A549 (cell line): ENCODE data around the gene ZC3H12C. TPM values are rescaled to one million over a fixed set of nuclear protein-coding genes. Genes with fewer than 3 reads are reported as not detected.

Experiments used
- ATAC-seq, 2 experiments: fragments of 200-7000 bp in 1 of 2; fragments of >200 bp in 1 of 2; cut with Nextera tagmentation in 1 of 2; cut with Tn5 transposase in 1 of 2; 3 replicates each; pipeline versions ENCODE4 v1.8.0 to v1.9.1; 2018 to 2020; ENCODE audit warnings: mild to moderate bottlenecking in 1 of 2, moderate library complexity in 1 of 2
- CTCF ChIA-PET: fragments of 300-600 bp; sonication (Branson Sonifier 250); formaldehyde crosslinking; extraction: SDS; loops from one replicate; lab custom pipeline; 2021; ENCODE audit warnings: antibody characterized with exemption, inconsistent platforms; lab: Yijun Ruan, JAX
- POLR2A ChIA-PET: fragments of 350-600 bp; formaldehyde crosslinking; extraction: SDS; loops from one replicate; lab custom pipeline; 2021; ENCODE audit warnings: antibody characterized with exemption, inconsistent platforms; lab: Yijun Ruan, JAX
- DNase-seq, 2 experiments: peaks; one replicate each; pipeline versions ENCODE4 v3.0.0 to v3.0.0-alpha.2; 2011 to 2016; ENCODE audit warnings: low read depth in 1 of 2, low spot score in 1 of 2
- FAIRE-seq: peaks from 2 replicates; lab custom pipeline; 2011; peaks lifted over from hg19 to GRCh38; lab: Jason Lieb, UNC
- H3K27ac ChIP-seq, 2 experiments: fragments of >200 bp; sonication (Bioruptor Twin); formaldehyde crosslinking; 3 replicates each; pipeline ENCODE4 v1.5.1; 2016 to 2017
- H3K4me1 ChIP-seq: fragments of >200 bp; sonication (Bioruptor Twin); formaldehyde crosslinking; 3 replicates; pipeline ENCODE4 v1.6.1; 2016
- H3K4me2 ChIP-seq: fragments of >200 bp; sonication (Bioruptor Twin); formaldehyde crosslinking; 3 replicates; pipeline ENCODE4 v1.6.1; 2016
- H3K4me3 ChIP-seq: fragments of >200 bp; sonication (Bioruptor Twin); formaldehyde crosslinking; 3 replicates; pipeline ENCODE4 v1.5.1; 2016
- H3K9me3 ChIP-seq: fragments of >200 bp; sonication (Bioruptor Twin); formaldehyde crosslinking; 3 replicates; pipeline ENCODE4 v1.6.1; 2016
- CBX2 ChIP-seq: fragments of 200-600 bp; sonication (generic); IDR thresholded peaks from 2 replicates; pipeline ENCODE4 v1.6.1; 2016; ENCODE audit warnings: low read depth, mild to moderate bottlenecking, borderline replicate concordance
- CHD2 ChIP-seq: fragments of 150-350 bp; IDR thresholded peaks from 2 replicates; pipeline ENCODE4 v1.6.1; 2014; ENCODE audit warnings: low read length; ENCODE audit not compliant: partially characterized antibody
- CHD4 ChIP-seq: fragments of 200-600 bp; sonication (generic); IDR thresholded peaks from 2 replicates; pipeline ENCODE4 v1.6.1; 2016; ENCODE audit warnings: antibody characterized with exemption, mild to moderate bottlenecking, borderline replicate concordance
- EHF ChIP-seq: fragments of 250-450 bp; sonication (Bioruptor Pico); IDR thresholded peaks from 2 replicates; pipeline ENCODE4 v1.5.0; 2020; ENCODE audit warnings: mild to moderate bottlenecking
- FOSB ChIP-seq: fragments of 250-450 bp; sonication (Bioruptor Pico); IDR thresholded peaks from 2 replicates; pipeline ENCODE4 v1.5.0; 2020; ENCODE audit warnings: mild to moderate bottlenecking, moderate library complexity
- FOSL2 ChIP-seq, 2 experiments: fragments of 450-650 bp in 1 of 2; fragments of >200 bp in 1 of 2; sonication (Bioruptor Twin) in 1 of 2; formaldehyde crosslinking; IDR thresholded peaks; 2 replicates each; pipeline versions ENCODE4 v1.5.0 to v1.6.1; 2016 to 2020; ENCODE audit warnings: mild to moderate bottlenecking in 1 of 2, moderate library complexity in 1 of 2
- FOXS1 ChIP-seq: fragments of 250-450 bp; sonication (Bioruptor Pico); IDR thresholded peaks from 2 replicates; pipeline ENCODE4 v1.5.0; 2020; ENCODE audit warnings: mild to moderate bottlenecking, moderate library complexity
- GATA3 ChIP-seq: IDR thresholded peaks from 2 replicates; pipeline ENCODE4 v1.6.1; 2012; ENCODE audit warnings: borderline replicate concordance
- HOXB13 ChIP-seq: fragments of 250-450 bp; sonication (Bioruptor Pico); IDR thresholded peaks from 2 replicates; pipeline ENCODE4 v1.5.0; 2020; ENCODE audit warnings: low read depth, mild to moderate bottlenecking, moderate library complexity
- HOXB5 ChIP-seq: fragments of 250-450 bp; sonication (Bioruptor Pico); IDR thresholded peaks from 2 replicates; pipeline ENCODE4 v1.5.0; 2020; ENCODE audit warnings: mild to moderate bottlenecking, moderate library complexity
- JUNB ChIP-seq: fragments of >200 bp; sonication (Bioruptor Twin); formaldehyde crosslinking; IDR thresholded peaks from 2 replicates; pipeline ENCODE4 v1.6.1; 2016
- KDM5A ChIP-seq: fragments of 200-600 bp; sonication (generic); IDR thresholded peaks from 2 replicates; pipeline ENCODE4 v1.6.1; 2016; ENCODE audit warnings: antibody characterized with exemption, mild to moderate bottlenecking
- MAFK ChIP-seq: fragments of 450-650 bp; IDR thresholded peaks from 2 replicates; pipeline ENCODE4 v1.6.1; 2014; ENCODE audit not compliant: partially characterized antibody
- MYC ChIP-seq: IDR thresholded peaks from 2 replicates; pipeline ENCODE4 v1.6.1; 2012; ENCODE audit warnings: mild to moderate bottlenecking, inconsistent platforms, low read length, improper control_type of control experiment, borderline replicate concordance
- NPAS2 ChIP-seq: fragments of 250-450 bp; sonication (Bioruptor Pico); IDR thresholded peaks from 2 replicates; pipeline ENCODE4 v1.8.0; 2022; ENCODE audit warnings: mild to moderate bottlenecking, moderate library complexity, borderline replicate concordance
- NR3C1 ChIP-seq: fragments of >200 bp; sonication (Bioruptor Twin); formaldehyde crosslinking; IDR thresholded peaks from 3 replicates; pipeline ENCODE4 v1.6.1; 2017
- POLR2AphosphoS2 ChIP-seq: conservative IDR thresholded peaks from 2 replicates; pipeline ENCODE4 v1.6.1; 2012; ENCODE audit warnings: low read length, improper control_type of control experiment, inconsistent platforms
- RARB ChIP-seq: fragments of 250-450 bp; sonication (Bioruptor Pico); IDR thresholded peaks from 2 replicates; pipeline ENCODE4 v1.8.0; 2021; ENCODE audit warnings: mild to moderate bottlenecking, moderate library complexity
- RFX5 ChIP-seq: fragments of 450-650 bp; IDR thresholded peaks from 2 replicates; pipeline ENCODE4 v1.7.1; 2014; ENCODE audit warnings: antibody characterized with exemption, mild to moderate bottlenecking, moderate library complexity
- RNF2 ChIP-seq: fragments of 200-600 bp; sonication (generic); IDR thresholded peaks from 2 replicates; pipeline ENCODE4 v1.6.1; 2016; ENCODE audit warnings: low read depth, mild to moderate bottlenecking, antibody characterized with exemption, moderate library complexity, borderline replicate concordance
- SMC3 ChIP-seq: fragments of >200 bp; sonication (Bioruptor Twin); formaldehyde crosslinking; IDR thresholded peaks from 3 replicates; pipeline ENCODE4 v1.6.1; 2018; ENCODE audit warnings: inconsistent platforms
- TFCP2L1 ChIP-seq: fragments of 250-450 bp; sonication (Bioruptor Pico); IDR thresholded peaks from 2 replicates; pipeline ENCODE4 v1.5.0; 2021; ENCODE audit warnings: mild to moderate bottlenecking
- TP53 ChIP-seq: fragments of 250-450 bp; sonication (Bioruptor Pico); IDR thresholded peaks from 2 replicates; pipeline ENCODE4 v1.5.0; 2021; ENCODE audit warnings: mild to moderate bottlenecking, moderate library complexity
- ZFP36 ChIP-seq: fragments of 450-650 bp; IDR thresholded peaks from 2 replicates; pipeline ENCODE4 v1.6.1; 2014; ENCODE audit warnings: borderline replicate concordance; ENCODE audit not compliant: partially characterized antibody
- WGBS: methylation state at CpG from one replicate; pipeline ENCODE4 v1.1.6; 2017; ENCODE audit errors: missing lambda C conversion rate; 5-methylcytosine and 5-hydroxymethylcytosine counted together
- polyA plus RNA-seq, 4 experiments: library from polyadenylated mRNA; depleted of rRNA in 3 of 4; stranded (reverse); fragments of >200 nt; fragmentation: RNase III in 1 of 4; extraction: RNeasy Plus Mini Kit Qiagen cat#74134 plus additional on column Dnase treatment in 1 of 4; gene quantifications; 2 replicates in 3 of 4; 3 replicates in 1 of 4; pipeline ENCODE4 v1.2.3, GENCODE V29; 2011 to 2017
- TF ChIP-seq, protein P1 (sequence below): fragments of 250-450 bp; sonication (Bioruptor Pico); IDR thresholded peaks from 2 replicates; pipeline ENCODE4 v1.5.0; 2020; ENCODE audit warnings: low read depth, mild to moderate bottlenecking, moderate library complexity
- TF ChIP-seq, protein P2 (sequence below): IDR thresholded peaks from 2 replicates; pipeline ENCODE4 v1.6.1; 2012; ENCODE audit warnings: low read depth, borderline replicate concordance
- TF ChIP-seq, protein P3 (sequence below): fragments of 450-650 bp; IDR thresholded peaks from 2 replicates; pipeline ENCODE4 v1.6.1; 2014; ENCODE audit warnings: antibody characterized with exemption
- TF ChIP-seq, protein P4 (sequence below): IDR thresholded peaks from 2 replicates; pipeline ENCODE4 v1.6.1; 2012
- TF ChIP-seq, protein P5 (sequence below): fragments of >200 bp; sonication (Bioruptor Twin); formaldehyde crosslinking; IDR thresholded peaks from 3 replicates; pipeline ENCODE4 v1.5.1; 2016
- TF ChIP-seq, protein P6 (sequence below): fragments of 150-350 bp; IDR thresholded peaks from 2 replicates; pipeline ENCODE4 v1.6.1; 2014; ENCODE audit warnings: low read depth, mild to moderate bottlenecking, low read length

Gene ZC3H12C
- polyA plus RNA-seq, 2 of the 4 experiments (the other 2 are of a cell fraction): 3.1 to 12.4 TPM

DNA sequence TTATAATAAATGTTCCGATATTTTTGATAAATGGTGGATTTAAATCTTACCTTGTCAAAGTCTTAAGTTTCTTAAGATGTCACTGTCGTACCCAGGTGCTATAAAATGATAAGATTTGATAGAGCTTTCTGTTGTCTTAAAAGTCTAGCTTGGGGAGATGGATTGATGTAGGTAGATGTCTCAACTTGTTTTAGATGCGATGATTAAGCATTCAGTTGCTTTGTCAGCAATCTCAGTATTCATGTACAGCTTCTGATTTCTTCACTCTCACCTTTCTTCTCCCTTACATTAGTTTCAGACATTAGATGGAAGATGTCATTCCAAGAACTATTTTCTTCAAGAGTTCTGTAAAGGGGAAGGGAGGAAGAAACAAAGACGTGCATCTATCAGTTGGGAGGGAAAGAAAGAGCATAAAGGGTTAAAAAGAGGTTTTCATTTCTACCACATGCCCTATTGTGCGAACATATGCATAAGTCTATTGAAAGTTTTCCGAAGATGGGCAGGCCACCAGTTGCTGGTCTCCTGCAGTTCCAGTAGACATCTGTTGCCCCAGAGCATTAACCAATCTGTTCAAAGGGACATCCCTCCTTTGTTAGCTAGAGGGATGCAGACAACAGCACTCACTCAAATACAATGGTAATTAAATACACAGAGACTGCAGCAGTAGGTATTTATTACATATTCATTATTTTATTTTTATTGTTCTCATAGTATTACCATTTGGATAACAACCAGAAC, 38.4 kb downstream of the ZC3H12C start:
- no peak overlapping the region for H3K4me2 ChIP-seq
- no peak for DNase-seq
- WGBS: 75% methylated on average over 6 of the region's 6 CpGs
- TF ChIP-seq, protein P1, sequence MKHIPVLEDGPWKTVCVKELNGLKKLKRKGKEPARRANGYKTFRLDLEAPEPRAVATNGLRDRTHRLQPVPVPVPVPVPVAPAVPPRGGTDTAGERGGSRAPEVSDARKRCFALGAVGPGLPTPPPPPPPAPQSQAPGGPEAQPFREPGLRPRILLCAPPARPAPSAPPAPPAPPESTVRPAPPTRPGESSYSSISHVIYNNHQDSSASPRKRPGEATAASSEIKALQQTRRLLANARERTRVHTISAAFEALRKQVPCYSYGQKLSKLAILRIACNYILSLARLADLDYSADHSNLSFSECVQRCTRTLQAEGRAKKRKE (CRISPR knock-in tag): no peak
- TF ChIP-seq TFCP2L1 (CRISPR knock-in tag) (no peak), MAFK (peak; percentile 46), RNF2 (no peak), FOSL2 (IDR thresholded peaks at IDR 0.05) (no peak), FOSL2 (CRISPR knock-in tag; IDR thresholded peaks at IDR 0.05) (no peak), KDM5A (no peak)
- TF ChIP-seq, all 56 proteins: peak for 1
- H3K4me1 ChIP-seq: peaks cover 22% of the 10 kb centered on the region
- H3K27ac ChIP-seq: no peak overlapping the region
- CTCF ChIA-PET: no interaction called here
- FAIRE-seq: no peak
- ATAC-seq: no peak
- H3K9me3 ChIP-seq: no peaks in the 10 kb centered on the region
- H3K4me3 ChIP-seq: no peak overlapping the region
- POLR2A ChIA-PET: no interaction called here

DNA sequence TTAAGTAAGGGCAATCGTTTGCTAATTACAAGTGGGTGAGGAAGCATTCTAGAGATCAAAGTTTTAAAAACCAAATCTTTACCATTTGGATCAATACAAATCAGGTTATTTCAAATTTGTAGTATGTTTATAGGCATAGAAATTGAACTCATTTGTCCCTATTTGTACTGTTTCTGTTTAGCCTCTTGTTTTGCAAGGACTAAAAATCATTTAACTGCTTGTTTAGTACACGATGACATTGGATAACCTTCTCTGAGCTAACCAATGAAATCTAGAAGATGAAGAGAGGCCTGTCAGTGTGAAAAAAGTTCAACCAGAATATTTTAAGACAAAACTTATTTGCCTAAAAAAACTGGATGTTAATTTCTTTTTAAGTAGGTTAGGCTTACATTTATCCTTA, 40.0 kb downstream of the ZC3H12C start:
- POLR2A ChIA-PET: no interaction called here
- WGBS: 88% methylated on average over 2 of the region's 2 CpGs

DNA sequence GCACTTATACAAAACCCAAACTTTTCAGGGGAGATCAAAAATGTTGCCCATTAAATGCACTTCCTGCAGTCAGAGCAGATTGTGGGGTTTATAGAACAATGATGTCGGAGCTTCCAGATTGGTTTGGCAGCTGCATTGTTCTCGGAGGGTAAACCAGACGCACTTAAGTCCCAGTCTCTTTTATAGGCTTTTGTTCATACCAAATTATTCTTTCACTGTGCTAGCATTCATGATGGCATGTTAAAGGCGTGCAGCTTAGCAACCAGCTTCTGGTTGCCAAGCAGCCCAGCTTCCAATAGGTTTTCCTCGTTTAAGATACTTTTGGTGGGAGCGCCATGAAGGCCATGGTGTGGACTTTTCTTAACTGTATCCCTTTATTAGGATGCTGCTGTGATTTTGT, 40.9 kb downstream of the ZC3H12C start:
- no peak for ATAC-seq
- no peaks in the 10 kb centered on the region; the same call in 1 of the 3 replicates for H3K4me1 ChIP-seq
- FAIRE-seq: no peak
- no peak overlapping the region for H3K4me3 ChIP-seq
- no peaks in the 10 kb centered on the region for H3K9me3 ChIP-seq
- H3K27ac ChIP-seq: no peak overlapping the region
- no peak overlapping the region for H3K4me2 ChIP-seq
- DNase-seq: no peak
- CTCF ChIA-PET: no interaction called here
- WGBS: 92% methylated on average over 6 of the region's 6 CpGs
- POLR2A ChIA-PET: no interaction called here
- no peak for TF ChIP-seq CHD2
- no peak for TF ChIP-seq RFX5
- TF ChIP-seq GATA3: no peak
- no peak for TF ChIP-seq HOXB13
- no peak for TF ChIP-seq POLR2AphosphoS2
- TF ChIP-seq CBX2: no peak
- TF ChIP-seq KDM5A: no peak
- TF ChIP-seq FOXS1: no peak
- TF ChIP-seq SMC3: no peak
- TF ChIP-seq MAFK: no peak
- no peak for TF ChIP-seq HOXB5 (CRISPR knock-in tag)
- no peak for TF ChIP-seq RARB (CRISPR knock-in tag)
- TF ChIP-seq, protein P2, sequence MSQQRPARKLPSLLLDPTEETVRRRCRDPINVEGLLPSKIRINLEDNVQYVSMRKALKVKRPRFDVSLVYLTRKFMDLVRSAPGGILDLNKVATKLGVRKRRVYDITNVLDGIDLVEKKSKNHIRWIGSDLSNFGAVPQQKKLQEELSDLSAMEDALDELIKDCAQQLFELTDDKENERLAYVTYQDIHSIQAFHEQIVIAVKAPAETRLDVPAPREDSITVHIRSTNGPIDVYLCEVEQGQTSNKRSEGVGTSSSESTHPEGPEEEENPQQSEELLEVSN: no peak
- TF ChIP-seq, protein P3, sequence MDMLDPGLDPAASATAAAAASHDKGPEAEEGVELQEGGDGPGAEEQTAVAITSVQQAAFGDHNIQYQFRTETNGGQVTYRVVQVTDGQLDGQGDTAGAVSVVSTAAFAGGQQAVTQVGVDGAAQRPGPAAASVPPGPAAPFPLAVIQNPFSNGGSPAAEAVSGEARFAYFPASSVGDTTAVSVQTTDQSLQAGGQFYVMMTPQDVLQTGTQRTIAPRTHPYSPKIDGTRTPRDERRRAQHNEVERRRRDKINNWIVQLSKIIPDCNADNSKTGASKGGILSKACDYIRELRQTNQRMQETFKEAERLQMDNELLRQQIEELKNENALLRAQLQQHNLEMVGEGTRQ: no peak
- TF ChIP-seq, protein P4, sequence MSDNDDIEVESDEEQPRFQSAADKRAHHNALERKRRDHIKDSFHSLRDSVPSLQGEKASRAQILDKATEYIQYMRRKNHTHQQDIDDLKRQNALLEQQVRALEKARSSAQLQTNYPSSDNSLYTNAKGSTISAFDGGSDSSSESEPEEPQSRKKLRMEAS: no peak

More for the DNA sequence above, 40.0 kb downstream of the ZC3H12C start:
- H3K4me3 ChIP-seq: no peak overlapping the region
- H3K9me3 ChIP-seq: no peaks in the 10 kb centered on the region
- no peak for FAIRE-seq
- no peak overlapping the region for H3K27ac ChIP-seq
- peaks cover 8% of the 10 kb centered on the region; the same call in 2 of the 3 replicates for H3K4me1 ChIP-seq
- DNase-seq: no peak
- no peak overlapping the region for H3K4me2 ChIP-seq
- CTCF ChIA-PET: no interaction called here
- ATAC-seq: no peak
- TF ChIP-seq, protein P5, sequence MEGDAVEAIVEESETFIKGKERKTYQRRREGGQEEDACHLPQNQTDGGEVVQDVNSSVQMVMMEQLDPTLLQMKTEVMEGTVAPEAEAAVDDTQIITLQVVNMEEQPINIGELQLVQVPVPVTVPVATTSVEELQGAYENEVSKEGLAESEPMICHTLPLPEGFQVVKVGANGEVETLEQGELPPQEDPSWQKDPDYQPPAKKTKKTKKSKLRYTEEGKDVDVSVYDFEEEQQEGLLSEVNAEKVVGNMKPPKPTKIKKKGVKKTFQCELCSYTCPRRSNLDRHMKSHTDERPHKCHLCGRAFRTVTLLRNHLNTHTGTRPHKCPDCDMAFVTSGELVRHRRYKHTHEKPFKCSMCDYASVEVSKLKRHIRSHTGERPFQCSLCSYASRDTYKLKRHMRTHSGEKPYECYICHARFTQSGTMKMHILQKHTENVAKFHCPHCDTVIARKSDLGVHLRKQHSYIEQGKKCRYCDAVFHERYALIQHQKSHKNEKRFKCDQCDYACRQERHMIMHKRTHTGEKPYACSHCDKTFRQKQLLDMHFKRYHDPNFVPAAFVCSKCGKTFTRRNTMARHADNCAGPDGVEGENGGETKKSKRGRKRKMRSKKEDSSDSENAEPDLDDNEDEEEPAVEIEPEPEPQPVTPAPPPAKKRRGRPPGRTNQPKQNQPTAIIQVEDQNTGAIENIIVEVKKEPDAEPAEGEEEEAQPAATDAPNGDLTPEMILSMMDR: no peak
- TF ChIP-seq TP53: no peak
- no peak for TF ChIP-seq MAFK
- no peak for TF ChIP-seq ZFP36
- TF ChIP-seq NR3C1: no peak
- TF ChIP-seq, protein P4: no peak
- TF ChIP-seq TFCP2L1 (CRISPR knock-in tag): no peak
- TF ChIP-seq, protein P6, sequence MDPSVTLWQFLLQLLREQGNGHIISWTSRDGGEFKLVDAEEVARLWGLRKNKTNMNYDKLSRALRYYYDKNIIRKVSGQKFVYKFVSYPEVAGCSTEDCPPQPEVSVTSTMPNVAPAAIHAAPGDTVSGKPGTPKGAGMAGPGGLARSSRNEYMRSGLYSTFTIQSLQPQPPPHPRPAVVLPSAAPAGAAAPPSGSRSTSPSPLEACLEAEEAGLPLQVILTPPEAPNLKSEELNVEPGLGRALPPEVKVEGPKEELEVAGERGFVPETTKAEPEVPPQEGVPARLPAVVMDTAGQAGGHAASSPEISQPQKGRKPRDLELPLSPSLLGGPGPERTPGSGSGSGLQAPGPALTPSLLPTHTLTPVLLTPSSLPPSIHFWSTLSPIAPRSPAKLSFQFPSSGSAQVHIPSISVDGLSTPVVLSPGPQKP: no peak
- TF ChIP-seq FOSB (CRISPR knock-in tag): no peak
- TF ChIP-seq JUNB: no peak
- no peak for TF ChIP-seq MYC
- TF ChIP-seq FOXS1: no peak
- no peak for TF ChIP-seq CHD4
- TF ChIP-seq EHF (CRISPR knock-in tag): no peak
- no peak for TF ChIP-seq NPAS2 (CRISPR knock-in tag)
